ENCODE data around the gene TPRG1.

Gene TPRG1

GRCh38 chr3:189133768-189134167 lies 38.0 kb upstream of the TPRG1 start:
- no peak for TF ChIP-seq CTCF (conservative IDR thresholded peaks at IDR 0.05; ENCODE audit: control insufficient read depth, insufficient read depth, low read depth, low read length)
- DNase-seq (ENCODE audit: low read depth), result no peak
- no peak overlapping the region for H3K4me3 ChIP-seq (ENCODE audit: control insufficient read depth, low read depth, low read length)

GRCh38 chr3:189137416-189137815 lies 34.4 kb upstream of the TPRG1 start:
- H3K4me3 ChIP-seq (ENCODE audit: control insufficient read depth, low read depth, low read length), result no peak overlapping the region
- TF ChIP-seq CTCF (conservative IDR thresholded peaks at IDR 0.05; ENCODE audit: control insufficient read depth, insufficient read depth, low read depth, low read length), result no peak
- no peak for DNase-seq (ENCODE audit: low read depth)

DNA sequence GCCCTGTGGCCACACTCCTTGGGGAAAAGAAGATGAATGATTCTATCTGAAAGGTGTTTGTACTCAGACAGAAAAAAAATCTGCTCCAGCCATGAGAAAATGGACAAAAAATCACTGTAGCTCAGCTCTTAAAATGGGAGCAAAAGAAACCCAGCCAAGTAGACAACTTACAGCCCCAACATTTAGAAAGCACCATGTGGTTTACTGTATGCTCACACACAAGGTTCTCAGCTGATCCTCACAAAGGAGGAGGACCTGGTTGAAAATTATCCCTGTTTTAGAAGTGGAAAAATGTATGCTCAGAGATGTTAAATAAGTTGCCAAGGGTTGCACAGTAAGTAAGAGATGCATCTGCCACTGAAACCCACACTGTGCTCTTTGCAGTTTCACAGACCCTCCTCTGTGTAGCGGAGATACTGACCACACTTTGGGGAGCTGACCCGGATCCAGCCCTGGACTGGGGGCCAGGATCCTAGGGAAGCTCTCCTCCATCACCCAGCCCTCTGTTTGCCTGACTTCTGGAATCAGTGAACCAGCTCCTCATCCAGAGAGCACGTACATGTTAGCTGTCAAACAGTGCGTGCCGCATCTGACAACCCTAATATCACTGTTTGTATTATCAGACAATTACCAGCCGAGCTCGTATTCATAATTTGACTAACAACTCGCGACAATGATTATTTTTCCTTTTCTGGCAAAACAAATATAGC lies 32.7 kb upstream of the TPRG1 start:
- TF ChIP-seq CTCF (conservative IDR thresholded peaks at IDR 0.05; ENCODE audit: control insufficient read depth, insufficient read depth, low read depth, low read length), result no peak
- H3K4me3 ChIP-seq (ENCODE audit: control insufficient read depth, low read depth, low read length), result no peak overlapping the region
- DNase-seq (ENCODE audit: low read depth), result no peak

DNA sequence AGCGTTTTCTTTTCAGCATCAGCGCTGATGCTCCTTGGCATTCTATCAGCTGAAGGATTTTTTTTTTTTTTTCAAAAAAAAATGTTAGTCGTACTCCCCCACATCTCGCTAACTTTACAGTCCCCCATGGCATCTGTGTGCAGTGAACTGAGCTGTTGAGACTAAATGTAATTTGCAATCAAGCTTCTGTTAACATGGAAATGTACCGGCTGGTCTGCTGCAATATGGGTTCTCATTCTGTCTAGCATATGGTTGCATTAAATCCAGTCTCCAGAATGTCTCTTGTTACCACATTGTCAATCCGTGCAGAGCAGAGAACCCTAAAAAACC lies 32.2 kb upstream of the TPRG1 start:
- DNase-seq (ENCODE audit: low read depth), result no peak
- H3K4me3 ChIP-seq (ENCODE audit: control insufficient read depth, low read depth, low read length), result no peak overlapping the region
- no peak for TF ChIP-seq CTCF (conservative IDR thresholded peaks at IDR 0.05; ENCODE audit: control insufficient read depth, insufficient read depth, low read depth, low read length)

DNA sequence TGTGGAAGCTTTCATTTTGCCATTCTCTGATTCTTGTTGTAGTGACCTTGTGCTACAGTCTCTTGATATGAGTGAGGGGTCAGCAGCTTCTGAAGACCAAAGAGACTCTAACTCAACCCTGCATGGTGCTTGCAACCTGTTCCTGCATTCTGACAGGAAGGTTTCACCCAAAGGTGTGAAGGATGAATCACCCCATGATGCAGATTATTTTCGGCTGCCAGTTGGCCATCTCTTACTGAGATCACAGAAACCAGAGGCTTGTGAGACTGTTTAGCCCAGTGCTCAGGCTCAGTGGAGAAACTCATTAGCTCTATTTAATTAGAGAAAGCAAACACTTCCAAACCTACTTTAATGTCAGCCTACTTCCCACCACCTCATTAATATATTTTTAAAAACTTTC lies 29.2 kb upstream of the TPRG1 start:
- TF ChIP-seq CTCF (conservative IDR thresholded peaks at IDR 0.05; ENCODE audit: control insufficient read depth, insufficient read depth, low read depth, low read length), result no peak
- no peak for DNase-seq (ENCODE audit: low read depth)
- no peak overlapping the region for H3K4me3 ChIP-seq (ENCODE audit: control insufficient read depth, low read depth, low read length)

GRCh38 chr3:189143321-189143720 lies 28.4 kb upstream of the TPRG1 start:
- no peak overlapping the region for H3K4me3 ChIP-seq (ENCODE audit: control insufficient read depth, low read depth, low read length)
- TF ChIP-seq CTCF (conservative IDR thresholded peaks at IDR 0.05; ENCODE audit: control insufficient read depth, insufficient read depth, low read depth, low read length), result no peak
- no peak for DNase-seq (ENCODE audit: low read depth)

DNA sequence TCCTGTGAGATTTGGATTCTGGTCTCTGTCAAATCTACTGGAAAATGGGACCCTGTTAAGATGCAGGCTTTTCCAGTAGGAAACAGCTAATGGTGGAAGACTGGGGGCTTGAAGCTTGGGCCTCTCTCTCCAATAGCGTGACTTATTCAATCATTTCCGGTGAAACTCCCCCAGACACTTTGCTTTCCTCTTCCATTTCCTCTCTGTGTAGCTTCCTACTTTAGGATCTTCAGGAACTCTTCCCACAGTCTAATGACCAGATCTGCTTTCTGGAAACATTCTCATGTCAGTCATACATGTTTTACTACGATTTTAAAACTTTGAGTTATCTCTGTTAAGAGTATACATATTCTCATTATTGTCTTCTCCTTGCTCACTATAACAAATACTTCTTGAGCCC lies 28.0 kb upstream of the TPRG1 start:
- no peak overlapping the region for H3K4me3 ChIP-seq (ENCODE audit: control insufficient read depth, low read depth, low read length)
- TF ChIP-seq CTCF (conservative IDR thresholded peaks at IDR 0.05; ENCODE audit: control insufficient read depth, insufficient read depth, low read depth, low read length), result no peak
- no peak for DNase-seq (ENCODE audit: low read depth)

All from fibroblast of mammary gland (primary cell).